Ascending aorta (tissue), 2 donors: ENCODE results near the gene WDR77. TPM values are rescaled to one million over a fixed set of nuclear protein-coding genes. Genes with fewer than 3 reads are reported as not detected.

Source experiments
- DNase-seq, 2 donors: peaks; one replicate each; pipeline ENCODE4 v3.0.0-alpha.2; 2019; ENCODE audit warnings: low spot score in 2 of 2
- H3K27ac ChIP-seq, 2 donors: fragments of 200-600 bp; sonication (generic); one replicate each; pipeline ENCODE4 v1.5.1; 2016 to 2017; ENCODE audit warnings: mild to moderate bottlenecking in 1 of 2
- H3K27me3 ChIP-seq: fragments of 200-600 bp; sonication (generic); one replicate; pipeline ENCODE4 v1.5.1; 2017
- H3K36me3 ChIP-seq, 2 donors: fragments of 200-600 bp; sonication (generic); one replicate each; pipeline ENCODE4 v1.5.1; 2016
- H3K4me1 ChIP-seq, 2 donors: fragments of 200-600 bp; sonication (generic); one replicate each; pipeline ENCODE4 v1.5.1; 2016 to 2017; ENCODE audit warnings: mild to moderate bottlenecking in 1 of 2
- H3K4me3 ChIP-seq, 2 donors: fragments of 200-600 bp; sonication (generic); one replicate each; pipeline ENCODE4 v1.5.1; 2016 to 2017; ENCODE audit warnings: mild to moderate bottlenecking in 1 of 2
- H3K9me3 ChIP-seq, 2 donors: fragments of 200-600 bp; sonication (generic); one replicate each; pipeline ENCODE4 v1.5.1; 2016
- CTCF ChIP-seq, 3 experiments: fragments of 200-600 bp in 2 of 3; fragments of 450-650 bp in 1 of 3; sonication (generic) in 2 of 3; IDR thresholded peaks; one replicate each; pipeline ENCODE4 v1.5.1; 2016 to 2019; ENCODE audit warnings: antibody characterized with exemption in 3 of 3, mild to moderate bottlenecking in 1 of 3, moderate library complexity in 1 of 3
- intact Hi-C: fragments of 100-400 bp; cut with DNase I; formaldehyde crosslinking; loops from one replicate; pipeline ENCODE4 v1.15.1; 2023
- total RNA-seq: library from RNA; depleted of rRNA; stranded (reverse); fragments of >200 nt; gene quantifications from one replicate; pipeline ENCODE4 v1.1.0, GENCODE V29; 2016

The WDR77 gene
- total RNA-seq, 1 donor from 2014 or later, result 31.2 TPM

DNA sequence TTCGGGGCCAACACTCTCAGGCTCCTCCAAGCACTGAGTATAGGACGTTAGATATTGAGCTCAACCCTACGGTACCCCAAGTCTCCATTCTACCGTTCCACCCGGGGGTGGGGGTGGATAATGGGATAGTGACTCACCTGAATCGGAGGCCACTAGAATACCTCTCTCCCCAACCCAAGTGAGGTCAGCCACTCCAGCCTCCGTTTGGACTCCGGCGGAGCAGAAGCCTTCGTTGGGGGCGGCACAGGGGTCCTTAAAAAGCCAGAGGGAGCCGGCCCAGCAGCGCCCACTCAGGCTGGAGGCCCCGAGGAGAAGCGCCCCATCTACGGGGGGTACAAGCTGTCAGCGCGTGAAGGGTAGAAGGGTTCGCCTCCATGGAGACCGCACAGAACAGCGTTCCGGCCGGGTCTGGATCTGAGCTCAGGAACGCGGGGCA lies 556 bp downstream of the WDR77 start:
- peak overlapping the region; percentile 70 to 84 for H3K27ac ChIP-seq
- TF ChIP-seq CTCF (IDR thresholded peaks at IDR 0.05), result no peak
- DNase-seq, result no peak
- peaks cover 9 to 26% of the 10 kb centered on the region in 2 donors for H3K36me3 ChIP-seq
- no peaks in the 10 kb centered on the region for H3K9me3 ChIP-seq
- peak overlapping the region; percentile 85 to 96 for H3K4me3 ChIP-seq
- intact Hi-C loops, result loop anchor here (2.0 to 10.0 kb wide), 5 partner anchors 308 to 1266 kb away; partner anchors contain the start of genes CEPT1, DRAM2, LRIF1 and PPM1J
- H3K4me1 ChIP-seq, result peaks cover 13 to 29% of the 10 kb centered on the region in 2 donors
- H3K27me3 ChIP-seq, result no peaks in the 10 kb centered on the region

DNA sequence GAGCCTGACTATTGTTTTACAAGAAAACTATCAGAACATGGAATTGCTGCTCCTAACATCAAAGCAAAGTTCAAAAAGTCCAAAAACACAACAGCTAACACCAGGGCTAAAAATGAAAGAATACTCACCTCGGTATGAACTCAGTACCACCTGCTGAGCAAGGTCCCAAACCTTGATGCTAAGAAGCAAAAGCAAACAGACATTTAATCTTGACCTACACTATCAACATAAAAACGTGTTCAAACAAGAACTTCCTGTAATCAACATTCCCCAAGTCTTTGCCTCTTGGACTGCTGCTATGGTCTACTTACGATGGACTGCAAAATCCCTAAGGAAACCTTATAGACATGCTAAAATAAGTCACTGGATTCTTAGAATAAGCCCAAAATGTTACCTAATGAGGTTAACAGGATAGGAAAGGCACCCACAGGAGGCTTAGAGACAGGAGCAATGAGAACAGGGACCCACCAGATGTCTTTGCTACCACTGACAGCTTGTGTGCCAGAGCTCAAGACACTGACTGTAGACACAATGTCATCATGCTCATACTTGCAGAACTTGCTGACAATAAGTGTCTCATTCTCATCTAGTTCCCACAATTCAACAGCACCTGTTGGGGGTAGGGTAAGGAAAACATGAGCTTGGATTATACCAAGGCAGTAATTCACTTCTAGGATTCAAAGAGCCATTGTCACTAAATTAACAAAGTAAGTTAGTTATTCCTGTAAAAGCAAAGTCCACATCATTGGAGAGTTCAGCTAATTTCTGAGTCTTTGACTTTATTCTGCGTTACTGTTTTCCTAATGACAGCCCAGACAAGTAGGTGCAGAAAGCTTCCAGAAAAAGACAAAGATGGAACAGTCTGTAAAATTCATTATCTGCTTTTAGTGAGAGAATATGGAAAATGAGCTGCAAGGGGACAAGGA lies 1.8 kb downstream of the WDR77 start:
- peak overlapping the region in 1 of 2 donors; percentile 96 for H3K4me3 ChIP-seq
- DNase-seq, result no peak

DNA sequence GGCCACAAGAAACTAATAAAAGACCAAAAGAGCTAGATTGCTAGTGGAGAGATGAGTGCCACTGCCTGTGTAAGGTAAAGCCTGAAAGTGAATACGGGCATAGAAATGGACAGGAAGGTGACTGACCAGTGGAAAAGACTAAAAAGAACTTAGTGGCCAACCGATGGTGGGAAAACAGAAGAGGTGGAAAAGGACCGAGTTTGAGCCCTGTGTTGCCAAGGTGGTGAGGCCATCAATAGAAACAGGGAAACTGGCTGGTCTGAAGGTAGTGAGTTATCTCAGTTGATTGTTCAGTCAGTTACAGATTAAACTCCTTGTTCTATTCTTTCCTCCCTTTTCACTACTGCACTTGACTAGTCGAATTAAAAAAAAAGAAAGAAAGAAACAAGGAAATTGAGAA lies 2.5 kb downstream of the WDR77 start:
- no peak overlapping the region for H3K27ac ChIP-seq
- H3K9me3 ChIP-seq, result no peaks in the 10 kb centered on the region
- TF ChIP-seq CTCF (IDR thresholded peaks at IDR 0.05), result no peak
- intact Hi-C loops, result loop anchor here (5.0 to 10.0 kb wide), 2 partner anchors 482 to 1109 kb away; partner anchors contain the start of genes LRIF1 and RBM15
- peaks cover 27 to 46% of the 10 kb centered on the region in 2 donors for H3K36me3 ChIP-seq
- no peak for DNase-seq
- H3K4me3 ChIP-seq, result no peak overlapping the region
- peaks cover 13 to 26% of the 10 kb centered on the region in 2 donors for H3K4me1 ChIP-seq
- H3K27me3 ChIP-seq, result no peaks in the 10 kb centered on the region

More for the DNA sequence above, 1.8 kb downstream of the WDR77 start:
- Histone ChIP-seq H3K4me1 (peaks cover 13 to 28% of the 10 kb centered on the region in 2 donors), H3K27ac (no peak overlapping the region), H3K9me3 (no peaks in the 10 kb centered on the region), H3K27me3 (no peaks in the 10 kb centered on the region), H3K36me3 (peaks cover 21 to 39% of the 10 kb centered on the region in 2 donors)
- no peak for TF ChIP-seq CTCF (IDR thresholded peaks at IDR 0.05)
- intact Hi-C loops, result loop anchor here (5.0 to 10.0 kb wide), 2 partner anchors 482 to 1110 kb away; partner anchors contain the start of genes LRIF1 and RBM15

GRCh38 chr1:111444031-111444430 lies 5.0 kb downstream of the WDR77 start:
- Histone ChIP-seq H3K36me3 (peaks cover 46 to 70% of the 10 kb centered on the region in 2 donors), H3K27ac (no peak overlapping the region), H3K4me1 (peaks cover 4 to 12% of the 10 kb centered on the region in 2 donors), H3K27me3 (no peaks in the 10 kb centered on the region), H3K4me3 (no peak overlapping the region), H3K9me3 (no peaks in the 10 kb centered on the region)
- no peak for TF ChIP-seq CTCF (IDR thresholded peaks at IDR 0.05)
- intact Hi-C loops, result loop anchor here (10.0 kb wide), 1 partner anchor 479 kb away; the partner anchor contains the start of gene LRIF1
- no peak for DNase-seq

GRCh38 chr1:111442457-111442856 lies 6.6 kb downstream of the WDR77 start:
- no peak for TF ChIP-seq CTCF (IDR thresholded peaks at IDR 0.05)
- Histone ChIP-seq H3K36me3 (peaks cover 49 to 77% of the 10 kb centered on the region in 2 donors), H3K27ac (no peak overlapping the region), H3K27me3 (no peaks in the 10 kb centered on the region), H3K4me3 (no peak overlapping the region), H3K9me3 (no peaks in the 10 kb centered on the region), H3K4me1 (peaks cover 2 to 5% of the 10 kb centered on the region in 2 donors)
- intact Hi-C loops, result loop anchor here (10.0 kb wide), 1 partner anchor 478 kb away; the partner anchor contains the start of gene LRIF1
- no peak for DNase-seq
